GM21515 (cell line): Measurements from ENCODE around the gene PLAC1.

Experiments
- ATAC-seq: cut with Tn5 transposase; IDR thresholded peaks from one replicate; pipeline ENCODE4 v1.9.1; 2021; ENCODE audit not compliant: unreplicated experiment

PLAC1 gene

GRCh38 chrX:134545510-134545909 is 112.8 kb downstream of the PLAC1 start:
- ATAC-seq = no peak

GRCh38 chrX:134544513-134545151 is 113.6 kb downstream of the PLAC1 start:
- ATAC-seq = no peak

GRCh38 chrX:134544135-134544512 is 114.1 kb downstream of the PLAC1 start:
- no peak for ATAC-seq

- no peak for ATAC-seq
These were observed 115.0 kb downstream of the PLAC1 start for GRCh38 chrX:134543288-134543687.

- ATAC-seq = no peak
These were observed 115.8 kb downstream of the PLAC1 start for GRCh38 chrX:134542485-134542884.

GRCh38 chrX:134541906-134542305 is 116.4 kb downstream of the PLAC1 start:
- ATAC-seq = no peak

- ATAC-seq = no peak
These were observed 120.0 kb downstream of the PLAC1 start for GRCh38 chrX:134538316-134538715.

- no peak for ATAC-seq
These were observed 120.9 kb downstream of the PLAC1 start for GRCh38 chrX:134537179-134537955.

- ATAC-seq = no peak
These were observed 124.3 kb downstream of the PLAC1 start for GRCh38 chrX:134533952-134534351.

- no peak for ATAC-seq
These were observed 124.9 kb downstream of the PLAC1 start for GRCh38 chrX:134533352-134533751.

- ATAC-seq = no peak
These were observed 127.4 kb downstream of the PLAC1 start for GRCh38 chrX:134530845-134531244.

GRCh38 chrX:134529481-134529880 is 128.8 kb downstream of the PLAC1 start:
- no peak for ATAC-seq

- ATAC-seq = peak; percentile 78
These were observed 129.3 kb downstream of the PLAC1 start for GRCh38 chrX:134528960-134529359.

- ATAC-seq = no peak
These were observed 131.9 kb downstream of the PLAC1 start for GRCh38 chrX:134526399-134526798.

GRCh38 chrX:134525086-134525792 is 133.0 kb downstream of the PLAC1 start:
- ATAC-seq = no peak

GRCh38 chrX:134524181-134524580 is 134.1 kb downstream of the PLAC1 start:
- ATAC-seq = no peak

GRCh38 chrX:134520860-134521390 is 137.3 kb downstream of the PLAC1 start:
- no peak for ATAC-seq
